ENCODE results near the gene TMEM184B.

- TF ChIP-seq CTCF (optimal IDR thresholded peaks at IDR 0.05 in 1 of 3, IDR thresholded peaks at IDR 0.05 in 1 of 3, conservative IDR thresholded peaks at IDR 0.05 in 1 of 3; ENCODE audit: extremely low read depth in 1 of 3, insufficient read depth in 2 of 3, low read length in 3 of 3) (no peak), EZH2 (IDR thresholded peaks at IDR 0.05; ENCODE audit: low read length) (no peak)
These were observed 96.6 kb downstream of the TMEM184B start for GRCh38 chr22:38176170-38176741.

All from keratinocyte (primary cell).